ENCODE results near the gene DNAJC17. TPM values are rescaled to one million over a fixed set of nuclear protein-coding genes. Genes with fewer than 3 reads are reported as not detected.

DNAJC17 gene
- polyA plus RNA-seq, 3 donors: 38.1 to 40.6 (median 38.5) TPM

DNA sequence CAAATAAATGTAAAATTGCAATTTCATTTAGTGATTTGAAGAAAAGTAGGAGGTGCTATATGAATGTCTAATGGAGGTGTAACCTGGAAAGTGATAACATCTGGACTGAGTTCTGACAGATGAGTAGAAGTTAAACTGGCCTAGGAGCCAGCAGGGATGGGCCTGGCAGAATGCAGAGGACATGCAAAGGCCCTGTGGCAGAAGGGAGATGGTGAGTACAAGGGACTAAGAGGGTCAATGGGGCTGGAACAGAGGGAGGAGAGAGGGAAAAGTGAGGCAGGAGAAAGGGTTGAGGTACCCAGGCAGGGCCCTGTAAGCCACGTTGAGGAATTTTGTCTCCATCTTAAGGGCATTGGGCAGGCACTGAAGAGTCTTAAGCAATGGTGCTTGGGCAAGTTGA is 24.6 kb upstream of the DNAJC17 start:
- no peak for DNase-seq (ENCODE audit: low read depth in 3 of 3, low spot score in 2 of 3)

DNA sequence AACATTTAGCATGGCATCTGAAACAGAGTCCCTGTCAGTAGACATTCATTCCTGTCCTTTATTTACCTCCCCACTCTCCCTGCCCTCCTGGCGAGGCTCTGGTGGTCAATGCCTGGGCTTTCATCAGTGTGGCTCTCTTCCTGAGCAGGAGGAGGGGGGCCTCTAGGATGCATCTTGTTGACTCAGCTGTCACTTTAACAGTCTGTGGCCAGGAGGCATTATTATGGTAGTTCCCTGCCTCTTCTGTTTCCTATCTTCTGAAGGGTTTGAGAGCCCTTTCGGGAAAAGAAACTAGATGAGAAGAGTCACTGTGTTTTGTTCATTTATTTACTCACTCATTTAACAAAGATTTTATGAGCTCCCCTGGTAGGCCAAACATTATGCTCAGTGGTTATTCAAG is 23.6 kb upstream of the DNAJC17 start:
- DNase-seq (ENCODE audit: low read depth in 3 of 3, low spot score in 2 of 3): no peak

DNA sequence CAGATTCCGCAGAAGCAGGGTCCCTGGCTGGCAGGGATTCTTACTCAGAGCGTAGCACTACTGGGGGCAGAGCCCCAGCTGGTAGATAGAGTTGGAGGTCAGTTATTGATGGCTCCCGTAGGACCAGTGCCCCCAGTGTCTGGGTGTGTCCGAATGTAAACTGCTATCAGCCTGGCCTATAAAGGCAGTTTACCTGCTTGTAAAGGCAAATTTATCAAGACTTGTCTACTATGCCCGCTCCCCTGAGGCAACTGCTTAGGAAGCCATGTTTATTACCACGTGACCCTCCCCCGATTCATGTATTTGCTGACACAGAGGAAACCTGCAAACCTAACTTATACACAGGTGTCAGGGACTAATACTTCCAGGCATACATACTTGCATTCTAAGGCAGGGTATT is 21.8 kb upstream of the DNAJC17 start:
- DNase-seq (ENCODE audit: low read depth in 3 of 3, low spot score in 2 of 3): no peak

GRCh38 chr15:40828447-40829036 is 21.3 kb upstream of the DNAJC17 start, which contains the start of gene PPP1R14D:
TSS of gene PPP1R14D (minus strand) at chr15:40828708. CDS start at chr15:40828641, 67 bp downstream.
- DNase-seq (ENCODE audit: low read depth in 3 of 3, low spot score in 2 of 3): no peak

DNA sequence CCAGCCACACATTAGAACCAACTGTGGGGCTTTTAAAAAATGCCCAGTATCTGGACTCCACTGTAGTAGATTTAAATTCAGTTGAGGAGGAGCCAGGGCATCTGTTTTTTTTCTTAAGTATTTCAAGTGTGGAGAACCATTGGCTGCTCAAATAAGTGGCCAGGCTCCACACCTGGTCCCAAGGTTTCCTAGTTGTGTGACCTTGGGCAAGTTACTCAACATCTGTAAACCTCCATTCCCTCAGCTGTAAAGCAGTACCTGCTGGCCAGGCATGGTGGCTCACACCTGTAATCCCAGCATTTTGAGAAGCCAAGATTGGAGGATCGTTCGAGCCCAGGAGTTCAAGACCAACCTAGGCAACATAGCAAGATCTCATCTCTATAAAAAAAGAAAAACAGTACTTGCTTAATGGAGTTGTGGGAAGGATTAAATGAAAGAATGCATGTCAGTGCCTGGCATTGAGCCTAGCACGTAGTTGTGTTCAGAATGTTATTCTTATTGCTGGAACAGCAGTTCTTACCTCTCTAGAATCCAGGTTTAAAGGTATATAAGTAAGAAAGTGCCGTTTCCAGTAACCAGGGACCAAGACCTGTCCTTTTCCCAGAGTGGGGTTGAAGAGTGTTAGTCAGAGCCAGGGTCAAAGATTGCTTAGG is 19.3 kb upstream of the DNAJC17 start:
- DNase-seq (ENCODE audit: low read depth in 3 of 3, low spot score in 2 of 3): no peak

- DNase-seq (ENCODE audit: low read depth in 3 of 3, low spot score in 2 of 3): no peak
Observed at GRCh38 chr15:40825661-40826422, 18.6 kb upstream of the DNAJC17 start.

DNA sequence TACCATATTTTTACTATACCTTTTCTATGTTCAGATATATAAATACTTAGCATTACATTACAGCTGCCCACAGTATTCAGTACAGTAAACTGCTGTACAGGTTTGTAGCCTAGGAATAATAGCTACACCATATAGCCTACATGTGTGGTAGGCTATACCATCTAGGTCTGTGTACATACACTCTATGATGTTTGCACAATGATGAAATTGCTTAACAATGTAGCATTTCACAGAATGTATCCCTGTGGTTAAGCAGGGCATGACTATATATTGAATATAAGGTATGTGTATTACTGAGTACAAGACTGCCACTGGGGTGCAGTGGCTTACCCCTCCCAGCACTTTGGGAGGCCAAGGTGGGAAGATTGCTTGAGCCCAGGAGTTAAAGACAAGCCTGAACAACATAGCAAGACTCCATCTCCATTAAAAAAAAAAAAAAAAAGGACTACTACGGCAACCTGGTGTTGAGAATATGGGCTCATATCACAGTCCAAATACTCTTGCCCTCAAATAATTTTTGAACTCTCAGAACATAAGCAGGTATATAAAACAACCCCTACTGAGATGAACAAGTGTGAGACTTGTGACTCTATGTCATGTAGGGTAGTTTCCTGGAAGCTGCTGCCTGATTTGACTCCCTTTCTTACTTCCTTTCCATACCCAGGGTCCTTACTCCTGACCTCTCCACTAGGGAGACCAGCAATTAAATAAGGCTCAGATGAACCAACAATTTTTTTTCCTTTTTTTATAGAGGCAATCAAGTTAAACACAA is 16.5 kb upstream of the DNAJC17 start:
- no peak for DNase-seq (ENCODE audit: low read depth in 3 of 3, low spot score in 2 of 3)

- DNase-seq (ENCODE audit: low read depth in 3 of 3, low spot score in 2 of 3): no peak
Observed at GRCh38 chr15:40821195-40821594, 13.9 kb upstream of the DNAJC17 start.

DNA sequence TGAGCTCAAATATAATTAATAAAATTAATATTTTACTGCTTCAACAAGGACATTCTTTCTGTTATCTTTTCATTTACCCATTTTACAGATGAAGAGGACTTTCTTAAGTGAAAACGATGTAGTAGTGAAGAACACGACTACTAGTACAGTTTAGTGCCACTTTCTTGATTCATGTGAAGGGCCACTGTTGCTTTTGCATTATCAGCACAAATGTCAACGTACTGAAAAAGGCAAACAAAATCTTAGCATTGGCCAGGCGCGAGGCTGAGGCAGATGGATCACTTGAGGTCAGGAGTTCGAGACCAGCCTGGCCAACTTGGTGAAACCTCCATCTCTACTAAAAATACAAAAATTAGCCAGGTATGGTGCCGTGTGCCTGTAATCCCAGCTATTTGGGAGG is 11.8 kb upstream of the DNAJC17 start:
- DNase-seq (ENCODE audit: low read depth in 3 of 3, low spot score in 2 of 3): no peak

- DNase-seq (ENCODE audit: low read depth in 3 of 3, low spot score in 2 of 3): peak in 2 of 3 donors; percentile 17 to 36
Observed at GRCh38 chr15:40815042-40815698, 7.9 kb upstream of the DNAJC17 start.

DNA sequence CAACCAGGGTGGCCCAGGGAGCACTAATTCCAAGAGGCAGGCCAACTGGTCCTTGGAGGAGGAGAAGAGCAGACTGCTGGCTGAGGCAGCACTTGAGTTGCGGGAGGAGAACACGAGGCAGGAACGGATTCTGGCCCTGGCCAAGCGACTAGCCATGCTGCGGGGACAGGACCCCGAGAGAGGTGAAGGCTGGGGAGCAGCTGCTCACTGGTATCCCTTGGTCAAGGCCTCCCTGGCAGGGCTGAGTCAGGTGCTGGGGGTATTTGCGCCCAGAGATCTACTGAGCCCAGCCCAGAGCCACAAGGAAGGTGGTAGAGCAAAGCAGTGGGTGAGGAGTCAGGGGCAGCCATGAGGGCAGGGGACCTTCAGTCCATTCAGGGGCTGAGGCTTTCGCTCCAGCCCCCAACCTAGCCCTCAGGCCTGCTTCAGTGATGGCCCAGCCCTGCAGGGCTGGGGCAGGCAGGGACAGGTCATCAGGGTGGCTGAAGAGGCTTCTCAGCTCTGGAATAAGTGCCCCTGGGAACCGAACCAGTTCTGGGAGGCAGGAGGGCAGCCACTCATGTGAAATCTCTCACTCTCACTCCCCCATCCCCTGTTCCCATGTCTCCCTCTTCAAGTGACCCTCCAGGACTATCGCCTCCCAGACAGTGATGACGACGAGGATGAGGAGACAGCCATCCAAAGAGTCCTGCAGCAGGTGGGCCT is 5.6 kb upstream of the DNAJC17 start:
- DNase-seq (ENCODE audit: low read depth in 3 of 3, low spot score in 2 of 3): no peak

GRCh38 chr15:40808861-40809450 is 1.7 kb upstream of the DNAJC17 start:
- DNase-seq (ENCODE audit: low read depth in 3 of 3, low spot score in 2 of 3): no peak

- DNase-seq (ENCODE audit: low read depth in 3 of 3, low spot score in 2 of 3): no peak
Observed at GRCh38 chr15:40807888-40808461, 702 bp upstream of the DNAJC17 start.

GRCh38 chr15:40806672-40807027 is 623 bp downstream of the DNAJC17 start:
- DNase-seq (ENCODE audit: low read depth in 3 of 3, low spot score in 2 of 3): no peak

GRCh38 chr15:40803688-40804087 is 3.6 kb downstream of the DNAJC17 start:
- DNase-seq (ENCODE audit: low read depth in 3 of 3, low spot score in 2 of 3): no peak

- no peak for DNase-seq (ENCODE audit: low read depth in 3 of 3, low spot score in 2 of 3)
Observed at GRCh38 chr15:40803076-40803475, 4.2 kb downstream of the DNAJC17 start.

- DNase-seq (ENCODE audit: low read depth in 3 of 3, low spot score in 2 of 3): no peak
Observed at GRCh38 chr15:40799523-40799922, 7.8 kb downstream of the DNAJC17 start.

- no peak for DNase-seq (ENCODE audit: low read depth in 3 of 3, low spot score in 2 of 3)
Observed at GRCh38 chr15:40796512-40796911, 10.8 kb downstream of the DNAJC17 start.

DNA sequence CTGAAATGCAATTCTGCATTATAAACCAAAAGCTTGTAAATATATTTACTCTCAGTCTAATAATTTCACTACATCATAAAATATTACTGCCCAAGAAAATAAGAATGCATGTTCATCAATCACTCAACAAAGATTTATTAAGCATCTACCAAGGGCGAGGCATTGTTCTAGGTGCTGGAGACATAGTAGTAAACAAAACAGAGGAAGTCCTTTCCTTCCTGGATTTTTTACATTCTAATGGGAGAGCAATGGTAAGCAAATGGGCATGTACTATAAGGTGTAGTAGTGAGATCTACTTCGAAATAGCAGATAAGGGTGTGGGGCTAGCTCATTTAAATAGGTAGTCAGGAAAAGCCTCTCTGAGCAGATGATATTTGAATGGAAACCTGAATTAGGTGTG is 11.2 kb downstream of the DNAJC17 start:
- no peak for DNase-seq (ENCODE audit: low read depth in 3 of 3, low spot score in 2 of 3)

All from right renal cortex interstitium (tissue), 3 donors.